Breast epithelium (tissue), 4 donors: ENCODE data around the gene ALAS2. TPM values are rescaled to one million over a fixed set of nuclear protein-coding genes. Genes with fewer than 3 reads are reported as not detected.
"Not testable (repeated sequence)": the region's sequence is repeated elsewhere in the genome, so short reads cannot be mapped to it uniquely, and the experiment has no call there.

Source experiments
- DNase-seq, 2 donors: peaks; one replicate each; pipeline ENCODE4 v3.0.0-alpha.2; 2019; ENCODE audit warnings: low spot score in 2 of 2
- H3K27ac ChIP-seq, 2 donors: fragments of 200-600 bp; sonication (generic) in 1 of 2; one replicate each; pipeline ENCODE4 v1.5.1; 2016 to 2019; ENCODE audit warnings: mild to moderate bottlenecking in 1 of 2
- H3K27me3 ChIP-seq, 2 donors: fragments of 200-600 bp; sonication (generic) in 1 of 2; one replicate each; pipeline versions ENCODE4 v1.5.1 to v1.6.0; 2017 to 2019; ENCODE audit warnings: control low read depth in 1 of 2, mild to moderate bottlenecking in 1 of 2
- H3K36me3 ChIP-seq: fragments of 200-600 bp; one replicate; pipeline ENCODE4 v1.5.1; 2019
- H3K4me1 ChIP-seq, 2 donors: fragments of 200-600 bp; sonication (generic); one replicate each; pipeline ENCODE4 v1.5.1; 2016 to 2019; ENCODE audit warnings: control low read depth in 1 of 2
- H3K4me3 ChIP-seq, 3 donors: fragments of 200-600 bp; sonication (generic); 1 replicate in 2 of 3; 2 replicates in 1 of 3; pipeline ENCODE4 v1.5.1; 2016 to 2019; ENCODE audit warnings: mild to moderate bottlenecking in 3 of 3, moderate library complexity in 2 of 3
- H3K9me3 ChIP-seq, 2 donors: fragments of 200-600 bp; sonication (generic) in 1 of 2; one replicate each; pipeline ENCODE4 v1.5.1; 2016 to 2019; ENCODE audit warnings: control low read depth in 1 of 2
- CTCF ChIP-seq, 3 donors: fragments of 450-650 bp; IDR thresholded peaks; one replicate each; pipeline ENCODE4 v1.5.1; 2016 to 2017; ENCODE audit warnings: antibody characterized with exemption in 3 of 3, mild to moderate bottlenecking in 3 of 3, moderate library complexity in 3 of 3
- POLR2A ChIP-seq: fragments of 450-650 bp; IDR thresholded peaks from one replicate; pipeline ENCODE4 v1.6.1; 2016; ENCODE audit warnings: antibody characterized with exemption, mild to moderate bottlenecking, moderate library complexity
- POLR2AphosphoS5 ChIP-seq, 3 donors: sonication (generic); formaldehyde crosslinking; IDR thresholded peaks; one replicate each; pipeline ENCODE4 v1.6.1; 2017; ENCODE audit warnings: antibody characterized with exemption in 3 of 3
- intact Hi-C: fragments of 100-400 bp; cut with DNase I; formaldehyde crosslinking; loops from one replicate; pipeline ENCODE4 v1.15.1; 2023; ENCODE audit warnings: low total_unique reads
- total RNA-seq, 3 donors: library from RNA; depleted of rRNA; stranded (reverse); fragments of >200 nt; gene quantifications; one replicate each; pipeline ENCODE4 v1.1.0, GENCODE V29; 2016

Gene ALAS2
- total RNA-seq, 3 donors from 2014 or later: 1.1 to 1.3 TPM; not detected in 1

DNA sequence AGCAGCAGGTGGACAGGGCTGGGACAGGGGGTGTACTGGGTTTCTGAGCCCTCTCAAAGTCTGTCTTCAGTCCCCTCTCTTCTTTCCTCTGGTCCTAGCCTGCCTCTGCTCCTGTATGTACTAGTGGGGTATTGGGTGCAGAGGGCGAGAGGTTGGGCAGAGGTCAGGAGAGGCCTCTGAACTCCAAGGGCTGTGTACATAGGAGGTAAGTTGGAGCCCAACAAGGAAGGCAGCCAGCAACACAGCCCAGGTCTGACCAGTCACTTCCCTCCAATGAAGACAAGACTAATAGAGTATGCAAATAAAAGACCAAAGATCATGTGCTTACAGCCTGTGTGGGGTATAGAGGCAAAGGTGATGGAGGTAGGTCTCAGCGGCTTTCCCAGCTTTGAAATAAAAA is 36.7 kb downstream of the ALAS2 start, which contains the start of gene PFKFB1:
Gene PFKFB1 (minus strand): TSS at position 90 of the 400 bp plus-strand sequence. CDS start 181 bp downstream, outside the sequence.
- H3K27me3 ChIP-seq: peaks cover 0 to 34% of the 10 kb centered on the region in 2 donors
- H3K9me3 ChIP-seq: no peaks in the 10 kb centered on the region
- no peaks in the 10 kb centered on the region for H3K4me1 ChIP-seq
- H3K36me3 ChIP-seq: no peaks in the 10 kb centered on the region
- DNase-seq: no peak
- TF ChIP-seq POLR2A: no peak
- intact Hi-C loops: no loop called here
- no peak within 1 kb of the TSS for H3K27ac ChIP-seq
- no peak within 1 kb of the TSS for H3K4me3 ChIP-seq

- intact Hi-C loops: no loop called here
- Histone ChIP-seq H3K36me3 (no peaks in the 10 kb centered on the region), H3K27me3 (peaks cover 0 to 36% of the 10 kb centered on the region in 2 donors), H3K4me3 (no peak overlapping the region), H3K9me3 (no peaks in the 10 kb centered on the region), H3K27ac (no peak overlapping the region), H3K4me1 (no peaks in the 10 kb centered on the region)
- TF ChIP-seq POLR2AphosphoS5 (IDR thresholded peaks at IDR 0.05): no peak
- no peak for TF ChIP-seq POLR2A
- TF ChIP-seq CTCF (IDR thresholded peaks at IDR 0.05): no peak
- no peak for DNase-seq
Observed at GRCh38 chrX:54992911-54993622, 37.7 kb downstream of the ALAS2 start.

DNA sequence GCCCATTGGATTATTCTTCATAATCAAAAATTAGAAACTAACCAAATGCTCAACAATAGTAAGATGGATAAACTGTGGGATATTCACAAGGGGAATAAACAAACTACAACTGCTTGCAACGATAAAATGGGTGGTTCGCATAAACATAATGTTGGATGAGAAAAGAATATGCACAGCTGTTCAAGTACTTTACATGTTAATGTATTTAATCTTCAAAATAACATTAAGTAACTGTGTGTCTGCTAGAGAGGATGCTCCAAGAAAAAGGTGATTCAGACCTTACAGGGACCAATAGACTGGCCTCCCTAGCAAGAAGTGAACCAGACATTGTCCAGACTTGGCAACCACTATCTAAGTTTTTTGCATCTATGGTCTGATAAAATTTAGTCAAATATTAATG is 39.1 kb downstream of the ALAS2 start:
- no peaks in the 10 kb centered on the region for H3K9me3 ChIP-seq
- no peak for DNase-seq
- H3K4me1 ChIP-seq: no peaks in the 10 kb centered on the region
- intact Hi-C loops: no loop called here
- no peak for TF ChIP-seq POLR2A
- TF ChIP-seq POLR2AphosphoS5 (IDR thresholded peaks at IDR 0.05): no peak
- peaks cover 0 to 36% of the 10 kb centered on the region in 2 donors for H3K27me3 ChIP-seq
- no peak overlapping the region for H3K4me3 ChIP-seq
- H3K27ac ChIP-seq: no peak overlapping the region
- H3K36me3 ChIP-seq: no peaks in the 10 kb centered on the region

GRCh38 chrX:54983306-54983705 is 47.5 kb downstream of the ALAS2 start:
- H3K27ac ChIP-seq, H3K4me1 ChIP-seq, H3K36me3 ChIP-seq, intact Hi-C loops, H3K4me3 ChIP-seq, DNase-seq: not testable (repeated sequence)
- Histone ChIP-seq H3K9me3 (peaks cover 0 to 12% of the 10 kb centered on the region in 2 donors), H3K27me3 (peaks cover 0 to 15% of the 10 kb centered on the region in 2 donors)

- peaks cover 0 to 12% of the 10 kb centered on the region in 2 donors for H3K9me3 ChIP-seq
- no peaks in the 10 kb centered on the region for H3K4me1 ChIP-seq
- intact Hi-C loops: no loop called here
- no peak for DNase-seq
- no peak overlapping the region for H3K4me3 ChIP-seq
- peaks cover 0 to 17% of the 10 kb centered on the region in 2 donors for H3K27me3 ChIP-seq
- H3K36me3 ChIP-seq: no peaks in the 10 kb centered on the region
- no peak for TF ChIP-seq CTCF (IDR thresholded peaks at IDR 0.05)
- no peak for TF ChIP-seq POLR2A
- no peak for TF ChIP-seq POLR2AphosphoS5 (IDR thresholded peaks at IDR 0.05)
- no peak overlapping the region for H3K27ac ChIP-seq
Observed at GRCh38 chrX:54980334-54980733, 50.4 kb downstream of the ALAS2 start.

- Histone ChIP-seq H3K27ac (no peak overlapping the region), H3K27me3 (peaks cover 0 to 9% of the 10 kb centered on the region in 2 donors), H3K36me3 (no peaks in the 10 kb centered on the region), H3K9me3 (peaks cover 0 to 12% of the 10 kb centered on the region in 2 donors), H3K4me3 (no peak overlapping the region), H3K4me1 (no peaks in the 10 kb centered on the region)
- TF ChIP-seq POLR2A: no peak
- no peak for TF ChIP-seq CTCF (IDR thresholded peaks at IDR 0.05)
- TF ChIP-seq POLR2AphosphoS5 (IDR thresholded peaks at IDR 0.05): no peak
- intact Hi-C loops: no loop called here
- no peak for DNase-seq
Observed at GRCh38 chrX:54979432-54979831, 51.3 kb downstream of the ALAS2 start.
